GM12891 (cell line): ENCODE measurements around the gene PIK3R2.

ENCODE experiments used
- POLR2A ChIP-seq: IDR thresholded peaks from 2 replicates; pipeline ENCODE4 v1.6.1; 2011; ENCODE audit warnings: low read depth, low read length, control low read depth
- SPI1 ChIP-seq: IDR thresholded peaks from 2 replicates; pipeline ENCODE4 v1.6.1; 2011; ENCODE audit warnings: low read depth, low read length, control low read depth

GRCh38 chr19:18137242-18137641 lies 15.7 kb upstream of the PIK3R2 start:
- no peak for TF ChIP-seq POLR2A
- TF ChIP-seq SPI1: no peak
